HPDE6-E6E7 (cell line): ENCODE results near the gene RECQL.
"Not testable (repeated sequence)": the region's sequence is repeated elsewhere in the genome, so short reads cannot be mapped to it uniquely, and the experiment has no call there.

ENCODE experiments used
- DNase-seq: peaks from one replicate; pipeline ENCODE4 v3.0.0; 2011; ENCODE audit warnings: missing footprints; ENCODE audit errors: extremely low spot score

Gene RECQL

DNA sequence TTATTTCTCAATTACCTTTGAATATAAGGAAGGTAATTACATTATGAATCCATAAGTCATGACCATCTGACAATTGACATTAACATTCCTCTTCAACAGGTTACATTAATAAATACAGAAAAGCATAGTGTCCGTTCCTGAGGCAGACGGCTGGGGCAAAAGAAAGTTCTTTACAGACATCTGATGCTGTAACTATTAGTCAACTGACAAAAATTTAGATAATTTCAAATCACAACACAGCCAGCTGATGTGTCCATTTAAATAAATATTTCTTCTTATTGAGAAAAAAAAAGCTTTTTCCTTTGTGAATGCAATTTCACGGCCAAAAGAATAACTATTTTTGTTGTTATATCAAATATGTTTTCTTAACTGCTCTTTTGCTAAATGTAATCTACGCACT is 73.2 kb downstream of the RECQL start:
- no peak for DNase-seq

DNA sequence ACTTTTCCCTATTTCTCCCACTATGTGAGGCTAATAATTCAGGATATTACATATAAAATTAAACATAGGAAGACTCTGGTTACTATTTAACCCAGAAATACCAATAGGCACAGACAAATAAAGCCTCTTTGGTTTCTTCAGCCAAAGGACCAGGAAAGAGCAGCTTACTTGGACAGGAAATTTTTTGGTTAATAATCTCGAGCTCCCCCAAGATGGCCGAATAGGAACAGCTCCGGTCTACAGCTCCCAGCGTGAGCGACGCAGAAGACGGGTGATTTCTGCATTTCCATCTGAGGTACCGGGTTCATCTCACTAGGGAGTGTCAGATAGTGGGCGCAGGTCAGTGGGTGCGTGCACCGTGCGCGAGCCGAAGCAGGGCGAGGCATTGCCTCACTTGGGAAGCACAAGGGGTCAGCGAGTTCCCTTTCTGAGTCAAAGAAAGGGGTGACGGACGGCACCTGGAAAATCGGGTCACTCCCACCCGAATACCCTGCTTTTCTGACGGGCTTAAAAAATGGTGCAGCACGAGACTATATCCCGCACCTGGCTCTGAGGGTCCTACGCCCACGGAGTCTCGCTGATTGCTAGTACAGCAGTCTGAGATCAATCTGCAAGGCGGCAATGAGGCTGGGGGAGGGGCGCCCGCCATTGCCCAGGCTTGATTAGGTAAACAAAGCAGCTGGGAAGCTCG is 82.3 kb downstream of the RECQL start:
- not testable (repeated sequence) for DNase-seq
